ENCODE results near the gene SLC39A3.

Gene SLC39A3

DNA sequence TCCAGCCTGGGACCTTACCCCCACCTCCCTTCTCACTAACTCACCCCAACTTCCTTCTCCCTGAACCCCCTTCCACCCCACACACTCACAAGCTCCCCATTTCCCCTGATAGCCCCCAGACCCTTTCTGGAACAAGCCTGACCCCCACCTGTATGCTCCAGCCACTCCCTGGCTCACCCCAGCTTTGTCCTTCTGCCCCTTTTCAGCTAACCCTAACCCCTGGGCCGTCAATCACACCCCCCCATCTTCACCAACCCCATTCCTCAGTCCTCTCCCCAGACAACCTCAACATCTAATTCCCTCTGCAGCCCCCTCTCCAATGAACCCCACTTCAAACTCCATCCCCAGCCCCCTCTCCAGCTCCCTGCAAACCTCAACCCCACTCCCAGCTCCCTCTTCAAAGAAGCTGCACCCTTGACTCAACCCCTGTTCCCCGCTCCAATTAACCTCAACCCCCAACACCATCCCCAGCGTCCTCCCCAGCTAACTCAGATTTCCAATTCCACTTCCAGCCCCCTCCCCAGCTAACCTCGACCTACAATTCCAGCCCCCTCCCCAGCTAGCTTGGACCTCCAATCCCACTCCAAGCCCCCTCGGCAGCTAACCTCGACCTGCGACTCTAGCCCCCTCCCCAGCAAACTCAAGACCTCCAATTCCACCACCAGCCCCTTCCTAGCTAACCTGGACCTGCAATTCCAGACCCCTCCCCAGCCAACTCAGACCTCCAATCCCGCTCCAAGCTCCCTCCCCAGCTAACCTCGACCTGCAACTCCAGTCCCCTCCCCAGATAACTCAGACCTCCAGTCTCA is 38.3 kb downstream of the SLC39A3 start:
- no peak for DNase-seq

DNA sequence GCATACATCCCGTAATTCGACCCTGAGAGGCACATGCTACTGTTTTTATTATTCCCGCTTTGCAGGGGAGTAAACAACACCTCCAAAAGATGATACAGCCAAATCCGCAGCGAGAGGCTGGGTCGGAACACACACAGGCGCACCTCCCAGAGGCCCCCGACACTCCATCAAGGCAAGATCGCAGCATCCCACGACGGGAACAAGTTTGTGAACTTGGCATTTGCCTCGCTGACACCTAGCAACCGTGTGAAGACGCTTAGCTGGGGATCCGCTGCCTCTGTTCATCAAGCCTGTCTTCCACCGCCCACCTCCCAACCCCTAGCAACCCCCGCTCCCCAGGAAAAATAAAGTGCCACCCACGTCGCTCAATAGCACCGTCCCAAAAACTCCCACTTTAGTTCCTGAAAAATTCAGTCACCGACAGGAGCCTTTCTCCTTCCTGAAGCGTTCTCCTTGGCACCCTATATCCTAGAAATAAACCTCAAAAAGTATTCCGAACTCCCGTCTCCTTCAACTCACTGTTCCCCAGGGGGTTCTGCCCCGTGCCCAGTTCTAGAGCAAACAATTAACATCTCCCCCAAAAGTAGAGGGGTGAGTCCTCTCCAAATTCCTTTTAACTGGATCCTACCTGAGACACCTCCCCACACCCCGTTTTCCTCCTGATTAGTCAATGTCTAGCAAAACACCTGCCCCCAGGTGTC is 39.0 kb downstream of the SLC39A3 start:
- no peak for DNase-seq

DNA sequence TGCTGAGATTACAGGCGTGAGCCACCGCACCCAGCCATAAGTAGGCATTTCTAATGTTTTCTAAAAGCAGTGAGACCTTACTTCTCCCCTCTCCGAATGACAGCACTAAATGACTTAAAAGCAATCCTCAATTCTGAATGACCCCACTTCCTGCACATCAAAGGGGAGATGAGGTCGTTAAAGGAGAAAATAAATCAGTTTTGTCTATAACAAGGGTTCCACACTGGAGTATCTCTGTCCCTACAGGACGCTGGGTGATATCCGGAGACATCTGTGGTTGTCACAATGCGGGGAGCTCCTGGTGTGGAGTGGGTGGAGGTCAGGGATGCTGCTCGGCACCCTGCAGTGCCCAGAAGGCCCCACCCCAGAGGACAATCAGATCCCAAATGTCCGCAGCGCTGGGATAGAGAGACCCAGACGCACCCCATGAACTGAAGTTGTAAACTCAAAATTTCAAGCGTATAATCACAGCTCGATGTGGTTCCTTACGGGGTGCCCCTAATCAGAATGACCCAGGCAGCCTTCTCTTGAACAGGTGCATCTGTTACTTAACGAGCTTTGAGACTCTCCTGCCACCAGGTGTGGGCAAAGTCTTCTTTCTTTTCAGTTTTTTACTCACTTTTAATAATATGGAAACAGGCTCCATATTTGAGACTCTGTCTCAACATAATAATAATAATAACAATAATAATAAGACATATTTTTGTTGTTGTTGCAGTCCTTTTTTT is 40.2 kb downstream of the SLC39A3 start:
- no peak for DNase-seq

DNA sequence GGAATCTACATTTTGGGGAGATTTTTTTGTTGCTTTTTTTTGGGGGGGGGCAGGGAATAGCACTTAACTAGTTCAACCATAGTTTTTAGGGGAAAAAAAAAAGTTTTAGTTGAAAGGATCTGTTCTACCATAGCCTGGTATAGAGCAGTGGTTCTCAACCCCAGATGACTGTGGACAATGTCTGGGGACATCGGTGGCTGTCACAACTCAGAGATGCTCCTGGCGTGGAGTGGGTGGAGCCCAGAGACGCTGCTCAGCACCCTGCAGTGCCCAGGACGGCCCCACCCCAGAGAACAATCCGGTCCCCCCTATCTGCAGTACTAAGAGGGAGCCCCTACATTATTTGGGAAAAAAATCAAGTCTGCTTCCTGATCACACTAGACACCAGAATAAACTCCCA is 45.6 kb downstream of the SLC39A3 start:
- DNase-seq, result no peak

- no peak for DNase-seq
Measured at GRCh38 chr19:2693492-2694160, 46.2 kb downstream of the SLC39A3 start.

DNA sequence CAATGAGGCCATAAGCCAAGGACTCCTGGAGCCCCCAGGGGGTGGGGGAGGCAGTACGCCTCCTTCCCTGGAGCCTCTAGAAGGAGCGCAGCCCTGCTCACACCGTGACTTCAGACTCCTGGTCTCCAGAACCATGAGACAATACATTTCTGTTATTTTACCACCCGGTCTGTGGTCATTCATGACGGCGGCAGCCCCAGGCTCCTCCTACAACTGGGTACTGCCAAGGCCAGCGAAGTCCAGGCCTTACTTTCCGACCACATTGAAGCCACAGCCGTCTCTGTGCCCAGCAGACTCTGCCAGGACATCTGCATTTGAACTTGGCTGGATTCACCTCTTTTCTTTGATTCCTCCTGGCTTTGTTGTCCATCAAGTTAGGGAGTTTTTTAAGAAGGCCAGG is 47.9 kb downstream of the SLC39A3 start:
- no peak for DNase-seq

- no peak for DNase-seq
Measured at GRCh38 chr19:2690856-2691255, 49.0 kb downstream of the SLC39A3 start.

- DNase-seq, result no peak
Measured at GRCh38 chr19:2686360-2686759, 53.5 kb downstream of the SLC39A3 start.

- no peak for DNase-seq
Measured at GRCh38 chr19:2685204-2685704, 54.6 kb downstream of the SLC39A3 start.

GRCh38 chr19:2683430-2684003 is 56.3 kb downstream of the SLC39A3 start:
- no peak for DNase-seq

Data from NCI-H187 (cell line).